ENCODE data around the gene ZDHHC8.
"Not testable (repeated sequence)": the region's sequence is repeated elsewhere in the genome, so short reads cannot be mapped to it uniquely, and the experiment has no call there.

The ZDHHC8 gene

GRCh38 chr22:20147237-20147988, 15.8 kb downstream of the ZDHHC8 start:
- no peak for DNase-seq

- no peak for DNase-seq
Measured at GRCh38 chr22:20148414-20148813, 16.8 kb downstream of the ZDHHC8 start.

- no peak for DNase-seq
Measured at GRCh38 chr22:20149257-20150250, 17.9 kb downstream of the ZDHHC8 start.

- DNase-seq = no peak
Measured at GRCh38 chr22:20150381-20151275, 19.0 kb downstream of the ZDHHC8 start, which contains the start of gene CCDC188. Gene CCDC188 (minus strand): TSS chr22:20151055. CDS start chr22:20150986, 69 bp downstream.

GRCh38 chr22:20151276-20151588, 19.6 kb downstream of the ZDHHC8 start:
- DNase-seq = no peak

GRCh38 chr22:20152464-20152890, 20.9 kb downstream of the ZDHHC8 start:
- DNase-seq = no peak

- DNase-seq = no peak
Measured at GRCh38 chr22:20153945-20154344, 22.3 kb downstream of the ZDHHC8 start.

- DNase-seq = peak; percentile 42
Measured at GRCh38 chr22:20154602-20155187, 23.1 kb downstream of the ZDHHC8 start.

- DNase-seq = peak; percentile 77
Measured at GRCh38 chr22:20155330-20156041, 23.9 kb downstream of the ZDHHC8 start.

- DNase-seq = no peak
Measured at GRCh38 chr22:20156042-20156389, 24.4 kb downstream of the ZDHHC8 start.

- DNase-seq = no peak
Measured at GRCh38 chr22:20156611-20157429, 25.2 kb downstream of the ZDHHC8 start.

- DNase-seq = no peak
Measured at GRCh38 chr22:20157430-20158183, 26.0 kb downstream of the ZDHHC8 start.

GRCh38 chr22:20158391-20159036, 26.9 kb downstream of the ZDHHC8 start:
- DNase-seq = no peak

- DNase-seq = no peak
Measured at GRCh38 chr22:20159076-20159475, 27.5 kb downstream of the ZDHHC8 start.

GRCh38 chr22:20159531-20159930, 27.9 kb downstream of the ZDHHC8 start:
- DNase-seq = not testable (repeated sequence)

- DNase-seq = no peak
Measured at GRCh38 chr22:20160041-20160440, 28.4 kb downstream of the ZDHHC8 start.

GRCh38 chr22:20164863-20165262, 33.3 kb downstream of the ZDHHC8 start:
- DNase-seq = no peak

GRCh38 chr22:20165421-20165820, 33.8 kb downstream of the ZDHHC8 start:
- DNase-seq = no peak

GRCh38 chr22:20165913-20166312, 34.3 kb downstream of the ZDHHC8 start:
- no peak for DNase-seq

- no peak for DNase-seq
Measured at GRCh38 chr22:20166703-20167102, 35.1 kb downstream of the ZDHHC8 start.
